ENCODE results near the gene UNC93B1.

DNA sequence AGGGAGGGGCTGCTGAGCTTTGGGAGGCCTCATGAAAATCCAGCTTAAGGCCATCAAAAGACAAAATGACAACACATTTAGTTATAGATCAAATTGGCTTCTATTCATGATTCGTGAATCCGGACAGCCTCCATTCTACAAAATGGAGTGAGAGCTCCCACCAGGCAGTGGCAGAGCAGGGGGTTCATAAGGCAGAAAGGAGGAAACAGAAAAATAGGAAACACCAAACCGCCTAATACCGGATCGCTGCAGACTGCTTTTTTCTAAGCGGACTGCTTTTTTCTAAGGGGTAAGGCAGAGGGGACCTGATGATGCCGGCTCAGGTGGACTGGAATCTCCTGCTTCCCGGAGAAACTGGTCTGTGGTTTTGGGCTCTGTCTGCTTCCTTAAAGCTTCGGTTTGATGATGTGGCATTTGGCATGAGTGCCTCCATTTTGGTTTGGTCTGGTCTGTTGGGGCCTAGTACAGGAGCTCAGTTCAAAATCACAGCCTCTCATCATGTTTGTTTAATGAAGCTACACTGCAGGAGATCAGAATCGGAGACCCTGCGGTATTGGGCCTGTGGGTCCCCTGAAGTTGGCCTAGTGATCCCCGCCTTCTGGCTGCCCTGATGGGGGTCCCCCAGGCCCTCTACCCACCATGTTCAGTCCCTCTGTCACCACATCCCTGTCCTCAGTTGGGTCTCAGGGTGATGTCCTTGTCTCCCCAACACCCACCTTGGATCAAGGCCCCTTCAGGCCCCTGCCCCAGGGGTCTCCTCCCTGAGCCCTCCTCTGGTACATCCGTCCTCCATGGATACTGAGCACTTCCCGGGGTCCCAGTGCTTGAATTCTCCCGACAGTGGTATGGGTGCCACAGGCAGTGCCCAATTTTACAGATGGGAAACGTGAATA is 7.4 kb upstream of the UNC93B1 start:
- TF ChIP-seq CTCF (IDR thresholded peaks at IDR 0.05; ENCODE audit: insufficient read depth, low read length) (no peak), POLR2AphosphoS5 (IDR thresholded peaks at IDR 0.05; ENCODE audit: low read depth) (no peak; the same call in 1 of the 2 replicates)
- TF ChIP-seq, protein P1, sequence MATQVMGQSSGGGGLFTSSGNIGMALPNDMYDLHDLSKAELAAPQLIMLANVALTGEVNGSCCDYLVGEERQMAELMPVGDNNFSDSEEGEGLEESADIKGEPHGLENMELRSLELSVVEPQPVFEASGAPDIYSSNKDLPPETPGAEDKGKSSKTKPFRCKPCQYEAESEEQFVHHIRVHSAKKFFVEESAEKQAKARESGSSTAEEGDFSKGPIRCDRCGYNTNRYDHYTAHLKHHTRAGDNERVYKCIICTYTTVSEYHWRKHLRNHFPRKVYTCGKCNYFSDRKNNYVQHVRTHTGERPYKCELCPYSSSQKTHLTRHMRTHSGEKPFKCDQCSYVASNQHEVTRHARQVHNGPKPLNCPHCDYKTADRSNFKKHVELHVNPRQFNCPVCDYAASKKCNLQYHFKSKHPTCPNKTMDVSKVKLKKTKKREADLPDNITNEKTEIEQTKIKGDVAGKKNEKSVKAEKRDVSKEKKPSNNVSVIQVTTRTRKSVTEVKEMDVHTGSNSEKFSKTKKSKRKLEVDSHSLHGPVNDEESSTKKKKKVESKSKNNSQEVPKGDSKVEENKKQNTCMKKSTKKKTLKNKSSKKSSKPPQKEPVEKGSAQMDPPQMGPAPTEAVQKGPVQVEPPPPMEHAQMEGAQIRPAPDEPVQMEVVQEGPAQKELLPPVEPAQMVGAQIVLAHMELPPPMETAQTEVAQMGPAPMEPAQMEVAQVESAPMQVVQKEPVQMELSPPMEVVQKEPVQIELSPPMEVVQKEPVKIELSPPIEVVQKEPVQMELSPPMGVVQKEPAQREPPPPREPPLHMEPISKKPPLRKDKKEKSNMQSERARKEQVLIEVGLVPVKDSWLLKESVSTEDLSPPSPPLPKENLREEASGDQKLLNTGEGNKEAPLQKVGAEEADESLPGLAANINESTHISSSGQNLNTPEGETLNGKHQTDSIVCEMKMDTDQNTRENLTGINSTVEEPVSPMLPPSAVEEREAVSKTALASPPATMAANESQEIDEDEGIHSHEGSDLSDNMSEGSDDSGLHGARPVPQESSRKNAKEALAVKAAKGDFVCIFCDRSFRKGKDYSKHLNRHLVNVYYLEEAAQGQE (IDR thresholded peaks at IDR 0.05; ENCODE audit: insufficient replicate concordance, low read depth): no peak

Measured in HL-60 (cell line).